ENCODE measurements around the gene PPEF2. TPM values are rescaled to one million over a fixed set of nuclear protein-coding genes. Genes with fewer than 3 reads are reported as not detected.

The PPEF2 gene
- total RNA-seq, 1 experiment from 2014 or later = not detected

DNA sequence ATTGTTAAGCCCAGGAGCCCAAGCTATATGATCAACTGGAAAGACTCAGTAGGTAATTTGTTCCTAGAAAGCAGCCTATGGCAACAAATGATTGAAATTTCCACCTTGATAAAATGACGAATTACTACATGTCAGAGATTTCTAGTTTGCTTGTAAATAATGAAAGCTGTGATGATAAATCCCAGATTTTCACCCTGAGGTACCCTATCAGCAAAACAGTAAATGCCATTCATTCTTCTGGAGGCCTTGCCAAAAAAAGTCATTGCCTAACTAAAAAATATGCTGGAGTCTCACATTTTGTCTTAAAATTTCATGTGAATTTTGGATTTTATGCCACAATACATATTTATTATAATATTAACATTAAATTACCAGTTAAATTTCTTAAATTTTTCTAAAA is 71.3 kb downstream of the PPEF2 start:
- Histone ChIP-seq H3K27ac (ENCODE audit: low read length) (no peak overlapping the region), H3K4me3 (ENCODE audit: low read depth in 2 of 2, low read length in 2 of 2) (no peak overlapping the region), H3K9me3 (ENCODE audit: control insufficient read depth, insufficient read depth, low read depth, low read length) (no peaks in the 10 kb centered on the region), H3K36me3 (ENCODE audit: control insufficient read depth, insufficient read depth, low read length) (no peaks in the 10 kb centered on the region), H3K27me3 (ENCODE audit: control insufficient read depth, insufficient read depth, low read length) (no peaks in the 10 kb centered on the region), H3K4me1 (ENCODE audit: control insufficient read depth, insufficient read depth, low read length) (no peaks in the 10 kb centered on the region)
- BruUV-seq (replicated peaks) = no TSS peak
- in situ Hi-C loops (cut with HindIII; ENCODE audit: low pct_unique_long_range_greater_than_20kb, low sequenced_read_pairs) = no loop called here
- TF ChIP-seq, protein P1, sequence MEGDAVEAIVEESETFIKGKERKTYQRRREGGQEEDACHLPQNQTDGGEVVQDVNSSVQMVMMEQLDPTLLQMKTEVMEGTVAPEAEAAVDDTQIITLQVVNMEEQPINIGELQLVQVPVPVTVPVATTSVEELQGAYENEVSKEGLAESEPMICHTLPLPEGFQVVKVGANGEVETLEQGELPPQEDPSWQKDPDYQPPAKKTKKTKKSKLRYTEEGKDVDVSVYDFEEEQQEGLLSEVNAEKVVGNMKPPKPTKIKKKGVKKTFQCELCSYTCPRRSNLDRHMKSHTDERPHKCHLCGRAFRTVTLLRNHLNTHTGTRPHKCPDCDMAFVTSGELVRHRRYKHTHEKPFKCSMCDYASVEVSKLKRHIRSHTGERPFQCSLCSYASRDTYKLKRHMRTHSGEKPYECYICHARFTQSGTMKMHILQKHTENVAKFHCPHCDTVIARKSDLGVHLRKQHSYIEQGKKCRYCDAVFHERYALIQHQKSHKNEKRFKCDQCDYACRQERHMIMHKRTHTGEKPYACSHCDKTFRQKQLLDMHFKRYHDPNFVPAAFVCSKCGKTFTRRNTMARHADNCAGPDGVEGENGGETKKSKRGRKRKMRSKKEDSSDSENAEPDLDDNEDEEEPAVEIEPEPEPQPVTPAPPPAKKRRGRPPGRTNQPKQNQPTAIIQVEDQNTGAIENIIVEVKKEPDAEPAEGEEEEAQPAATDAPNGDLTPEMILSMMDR (IDR thresholded peaks at IDR 0.05) = no peak
- no peak for TF ChIP-seq TCF7L2 (IDR thresholded peaks at IDR 0.05; ENCODE audit: low read depth, low read length)
- TF ChIP-seq, protein P2, sequence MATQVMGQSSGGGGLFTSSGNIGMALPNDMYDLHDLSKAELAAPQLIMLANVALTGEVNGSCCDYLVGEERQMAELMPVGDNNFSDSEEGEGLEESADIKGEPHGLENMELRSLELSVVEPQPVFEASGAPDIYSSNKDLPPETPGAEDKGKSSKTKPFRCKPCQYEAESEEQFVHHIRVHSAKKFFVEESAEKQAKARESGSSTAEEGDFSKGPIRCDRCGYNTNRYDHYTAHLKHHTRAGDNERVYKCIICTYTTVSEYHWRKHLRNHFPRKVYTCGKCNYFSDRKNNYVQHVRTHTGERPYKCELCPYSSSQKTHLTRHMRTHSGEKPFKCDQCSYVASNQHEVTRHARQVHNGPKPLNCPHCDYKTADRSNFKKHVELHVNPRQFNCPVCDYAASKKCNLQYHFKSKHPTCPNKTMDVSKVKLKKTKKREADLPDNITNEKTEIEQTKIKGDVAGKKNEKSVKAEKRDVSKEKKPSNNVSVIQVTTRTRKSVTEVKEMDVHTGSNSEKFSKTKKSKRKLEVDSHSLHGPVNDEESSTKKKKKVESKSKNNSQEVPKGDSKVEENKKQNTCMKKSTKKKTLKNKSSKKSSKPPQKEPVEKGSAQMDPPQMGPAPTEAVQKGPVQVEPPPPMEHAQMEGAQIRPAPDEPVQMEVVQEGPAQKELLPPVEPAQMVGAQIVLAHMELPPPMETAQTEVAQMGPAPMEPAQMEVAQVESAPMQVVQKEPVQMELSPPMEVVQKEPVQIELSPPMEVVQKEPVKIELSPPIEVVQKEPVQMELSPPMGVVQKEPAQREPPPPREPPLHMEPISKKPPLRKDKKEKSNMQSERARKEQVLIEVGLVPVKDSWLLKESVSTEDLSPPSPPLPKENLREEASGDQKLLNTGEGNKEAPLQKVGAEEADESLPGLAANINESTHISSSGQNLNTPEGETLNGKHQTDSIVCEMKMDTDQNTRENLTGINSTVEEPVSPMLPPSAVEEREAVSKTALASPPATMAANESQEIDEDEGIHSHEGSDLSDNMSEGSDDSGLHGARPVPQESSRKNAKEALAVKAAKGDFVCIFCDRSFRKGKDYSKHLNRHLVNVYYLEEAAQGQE (IDR thresholded peaks at IDR 0.05; ENCODE audit: insufficient read depth in 1 of 2, low read depth in 2 of 2, low read length in 1 of 2) = no peak
- no peak for TF ChIP-seq POLR2AphosphoS5 (IDR thresholded peaks at IDR 0.05; ENCODE audit: low read depth, low read length)
- no peak for TF ChIP-seq SIN3A (IDR thresholded peaks at IDR 0.05; ENCODE audit: borderline replicate concordance, insufficient read depth, low read depth, low read length)
- DNase-seq (ENCODE audit: low read depth, low spot score) (no peak), ATAC-seq (no peak)
- intact Hi-C loops (cut with micrococcal nuclease; ENCODE audit: unreplicated experiment) = no loop called here
- ChIA-PET CTCF (no interaction called here), POLR2A (no interaction called here)

DNA sequence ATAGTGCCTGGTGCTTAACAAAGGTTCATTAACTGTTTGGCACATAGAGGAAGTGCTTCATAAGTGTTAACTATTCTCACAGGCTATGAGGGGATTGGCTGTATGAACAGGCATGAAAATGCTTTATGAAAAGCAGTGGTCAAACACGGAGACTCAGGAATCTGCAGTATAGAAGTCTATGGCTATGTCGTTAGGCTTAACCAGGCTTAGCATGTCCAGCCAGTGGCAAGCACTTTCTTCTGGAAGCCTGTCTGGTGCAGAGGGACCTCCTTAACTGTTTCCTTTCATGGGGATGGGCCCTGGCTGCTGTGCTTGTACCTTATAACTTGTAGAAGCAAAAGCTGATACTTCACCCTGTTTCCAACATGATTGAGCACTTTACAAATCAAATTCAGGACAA is 78.4 kb downstream of the PPEF2 start:
- in situ Hi-C loops (cut with HindIII; ENCODE audit: low pct_unique_long_range_greater_than_20kb, low sequenced_read_pairs) = no loop called here
- intact Hi-C loops (cut with micrococcal nuclease; ENCODE audit: unreplicated experiment) = no loop called here
- BruUV-seq (replicated peaks) = no TSS peak
- TF ChIP-seq POLR2AphosphoS5 (IDR thresholded peaks at IDR 0.05; ENCODE audit: low read depth, low read length) (no peak), TCF7L2 (IDR thresholded peaks at IDR 0.05; ENCODE audit: low read depth, low read length) (no peak), SIN3A (IDR thresholded peaks at IDR 0.05; ENCODE audit: borderline replicate concordance, insufficient read depth, low read depth, low read length) (no peak)
- TF ChIP-seq, protein P2 (IDR thresholded peaks at IDR 0.05; ENCODE audit: insufficient read depth in 1 of 2, low read depth in 2 of 2, low read length in 1 of 2) = no peak
- TF ChIP-seq, protein P1 (IDR thresholded peaks at IDR 0.05) = no peak
- ChIA-PET POLR2A (no interaction called here), CTCF (no interaction called here)
- Histone ChIP-seq H3K9me3 (ENCODE audit: control insufficient read depth, insufficient read depth, low read depth, low read length) (no peaks in the 10 kb centered on the region), H3K27ac (ENCODE audit: low read length) (no peak overlapping the region), H3K36me3 (ENCODE audit: control insufficient read depth, insufficient read depth, low read length) (no peaks in the 10 kb centered on the region), H3K4me1 (ENCODE audit: control insufficient read depth, insufficient read depth, low read length) (no peaks in the 10 kb centered on the region), H3K27me3 (ENCODE audit: control insufficient read depth, insufficient read depth, low read length) (no peaks in the 10 kb centered on the region), H3K4me3 (ENCODE audit: low read depth in 2 of 2, low read length in 2 of 2) (no peak overlapping the region)
- no peak for ATAC-seq
- DNase-seq (ENCODE audit: low read depth, low spot score) = no peak
